ENCODE measurements around the gene C1QA.

- TF ChIP-seq EZH2phosphoT487 (IDR thresholded peaks at IDR 0.05; ENCODE audit: low read depth), result no peak
- TF ChIP-seq CTCF (IDR thresholded peaks at IDR 0.05; ENCODE audit: low read depth, low read length), result no peak
These were observed 40.6 kb downstream of the C1QA start for GRCh38 chr1:22676916-22677583.
